NCI-H1417 (cell line): ENCODE data around the gene DMC1.
"Not testable (repeated sequence)": the region's sequence is repeated elsewhere in the genome, so short reads cannot be mapped to it uniquely, and the experiment has no call there.

ENCODE experiments used
- DNase-seq, 3 experiments: peaks; one replicate each; lab custom pipeline; 2025; lab: John Stamatoyannopoulos, UW

DMC1 gene

GRCh38 chr22:38501797-38502672 lies 67.9 kb downstream of the DMC1 start:
- no peak for DNase-seq

- no peak for DNase-seq
Observed at GRCh38 chr22:38497869-38498268, 72.1 kb downstream of the DMC1 start.

DNA sequence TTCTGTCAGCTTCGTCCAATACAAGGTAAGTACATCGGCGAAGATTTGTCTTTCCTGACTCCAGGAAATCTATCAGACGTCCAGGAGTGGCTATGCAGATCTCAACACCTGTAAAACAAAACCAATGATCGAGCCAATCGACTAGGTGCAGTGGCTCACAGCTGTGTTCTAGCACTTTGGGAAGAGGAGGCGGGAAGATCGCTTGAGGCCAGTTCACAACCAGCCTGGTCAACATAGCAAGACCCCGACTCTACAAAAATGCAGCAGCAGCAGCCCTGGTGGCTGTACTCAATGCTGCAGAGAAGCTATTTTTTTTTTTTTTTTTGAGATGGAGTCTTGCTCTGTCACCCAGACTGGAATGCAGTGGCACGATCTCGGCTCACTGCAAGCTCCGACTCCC lies 75.0 kb downstream of the DMC1 start:
- no peak for DNase-seq

DNA sequence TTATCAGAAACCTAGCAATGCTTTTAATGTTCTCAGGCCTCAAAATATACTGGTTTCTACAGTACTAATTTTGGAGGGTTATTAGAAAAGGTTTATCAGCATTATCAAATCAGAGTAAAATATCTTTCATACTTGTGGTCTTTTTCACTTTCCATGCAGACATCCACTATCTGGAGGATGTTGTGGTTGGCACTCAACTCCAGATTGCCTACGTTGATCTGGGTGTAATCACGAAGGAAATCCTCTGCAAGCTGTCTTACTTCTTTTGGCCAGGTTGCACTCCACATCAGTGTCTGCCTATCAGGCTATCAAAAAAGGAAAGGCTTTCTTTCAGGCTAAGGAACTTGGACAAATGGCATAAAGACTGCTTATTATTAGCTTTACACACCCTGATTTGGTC lies 75.5 kb downstream of the DMC1 start:
- DNase-seq = no peak

DNA sequence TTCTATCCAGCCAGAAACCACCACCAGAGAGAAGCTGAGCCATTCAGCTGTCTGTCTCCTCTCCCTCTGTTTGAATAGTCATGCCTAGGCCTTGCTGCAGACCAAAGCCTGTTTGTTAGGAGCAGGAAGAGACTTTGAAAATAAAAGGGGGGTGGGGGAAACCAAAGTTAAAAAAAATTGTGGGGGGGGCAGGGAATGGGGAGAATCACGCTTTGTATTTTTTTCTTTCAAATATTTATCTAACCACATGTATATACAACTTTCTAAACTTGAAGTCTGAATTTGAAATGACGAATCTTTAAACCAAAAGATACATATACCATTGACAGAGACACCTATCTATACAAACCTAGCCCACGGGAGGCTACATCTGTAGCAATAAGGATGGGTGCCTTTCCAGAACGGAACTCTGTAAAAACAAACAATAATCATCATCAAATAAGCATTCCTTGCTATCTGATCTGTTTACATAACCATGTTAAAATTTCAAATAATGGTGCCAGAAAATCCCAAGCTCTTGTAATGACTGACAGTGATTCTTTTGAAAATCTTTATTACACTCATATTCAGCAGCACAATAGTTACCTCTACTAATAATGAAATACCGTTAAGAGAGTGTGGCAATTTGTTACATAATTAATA lies 78.2 kb downstream of the DMC1 start:
- no peak for DNase-seq

GRCh38 chr22:38490915-38491314 lies 79.1 kb downstream of the DMC1 start:
- no peak for DNase-seq

- no peak for DNase-seq
Observed at GRCh38 chr22:38490475-38490874, 79.5 kb downstream of the DMC1 start.

DNA sequence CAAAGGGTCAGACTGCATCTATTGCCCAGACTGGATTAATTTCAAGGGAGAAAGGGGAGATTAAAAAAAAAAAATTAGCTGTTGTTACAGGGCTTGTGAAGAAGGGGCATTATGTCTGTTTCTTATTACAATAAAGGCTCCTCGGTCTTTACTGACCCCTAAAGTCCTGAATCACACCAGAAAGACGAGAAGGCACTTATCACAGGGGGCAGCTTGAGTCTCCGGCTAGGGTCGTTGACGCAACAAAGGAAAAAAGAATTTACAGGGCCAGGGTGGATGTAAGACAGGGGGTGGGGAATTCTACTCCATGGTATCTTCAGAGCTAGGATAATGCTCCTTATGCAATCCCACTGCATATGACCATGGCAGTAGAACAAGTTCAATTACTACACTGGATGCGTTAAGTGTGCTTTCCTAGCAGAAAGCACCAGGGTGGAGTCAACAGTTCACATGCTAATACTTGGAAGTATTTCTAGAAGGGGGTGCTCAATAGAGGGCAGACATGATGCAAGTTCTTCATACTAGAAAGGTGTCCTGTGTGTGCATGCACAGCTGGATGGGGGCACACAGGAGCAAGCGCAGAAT lies 80.3 kb downstream of the DMC1 start:
- DNase-seq = no peak

GRCh38 chr22:38489142-38489541 lies 80.8 kb downstream of the DMC1 start:
- DNase-seq = no peak

DNA sequence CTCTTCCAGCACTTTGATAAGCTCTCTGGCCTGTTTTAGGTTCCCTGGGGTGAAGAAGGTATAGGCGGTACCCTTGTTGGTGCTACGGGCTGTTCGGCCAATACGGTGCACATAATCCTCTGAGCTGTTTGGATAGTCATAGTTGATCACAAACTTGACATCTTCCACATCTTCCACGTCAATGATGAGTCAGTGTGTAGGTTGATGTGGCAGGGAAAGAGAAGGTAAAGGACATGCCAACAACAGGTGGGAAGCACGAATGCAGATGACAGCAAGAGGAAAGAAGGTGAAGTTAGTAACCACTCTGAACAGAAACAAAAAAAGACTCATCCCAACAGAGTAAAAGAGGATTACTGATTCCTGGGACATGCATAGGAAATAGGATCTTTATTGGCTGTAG lies 82.0 kb downstream of the DMC1 start:
- no peak for DNase-seq

DNA sequence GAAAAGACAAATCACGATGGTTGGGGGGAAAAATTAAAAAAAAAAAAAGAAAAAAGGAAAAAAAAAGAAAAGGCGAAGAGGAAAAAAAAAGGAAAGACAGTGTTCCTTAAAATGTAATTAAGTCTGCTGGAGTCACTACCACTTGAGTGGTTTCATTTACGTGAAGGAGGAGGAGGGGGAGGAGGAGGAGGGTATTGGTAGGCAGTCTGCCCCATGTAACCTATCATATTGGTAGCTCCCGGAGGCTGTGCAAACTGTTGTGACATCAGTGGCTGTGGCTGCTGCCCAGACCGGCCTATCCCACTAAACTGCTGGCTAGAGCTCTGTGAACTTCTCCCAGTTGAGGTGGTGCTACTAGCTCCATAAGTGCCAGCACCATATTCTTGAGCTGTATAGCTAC lies 84.2 kb downstream of the DMC1 start:
- no peak for DNase-seq

- DNase-seq = no peak
Observed at GRCh38 chr22:38484244-38484643, 85.7 kb downstream of the DMC1 start.

GRCh38 chr22:38482662-38483308 lies 87.2 kb downstream of the DMC1 start:
- no peak for DNase-seq

- no peak for DNase-seq
Observed at GRCh38 chr22:38481871-38482332, 88.1 kb downstream of the DMC1 start.

DNA sequence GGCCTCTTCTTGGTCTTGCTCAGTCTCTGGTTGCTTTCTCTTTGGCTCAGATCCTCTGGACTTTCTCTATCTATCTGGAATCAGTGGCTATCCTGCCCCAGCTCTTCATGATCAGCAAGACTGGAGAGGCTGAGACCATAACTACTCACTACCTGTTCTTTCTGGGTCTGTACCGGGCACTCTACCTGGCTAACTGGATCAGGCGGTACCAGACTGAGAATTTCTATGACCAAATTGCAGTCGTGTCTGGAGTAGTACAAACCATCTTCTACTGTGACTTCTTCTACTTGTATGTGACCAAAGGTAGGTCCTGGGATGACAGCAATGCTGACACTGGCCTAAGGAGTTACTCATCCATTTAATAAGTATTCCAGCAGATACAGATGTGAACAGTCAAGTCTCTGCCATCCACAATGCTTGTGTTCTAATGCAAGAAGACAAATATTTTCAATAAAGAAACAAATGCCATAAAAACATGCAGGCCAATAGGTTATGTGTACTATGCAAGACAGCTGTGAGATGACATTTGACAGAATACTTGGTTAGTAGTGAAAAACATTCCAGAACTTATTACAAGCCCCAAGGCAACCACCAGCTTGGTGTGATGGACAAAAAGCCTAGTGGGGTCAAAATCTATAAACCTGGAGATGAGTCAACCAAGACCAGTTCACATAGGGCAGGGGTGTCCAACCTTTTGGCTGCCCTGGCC lies 88.7 kb downstream of the DMC1 start:
- DNase-seq = no peak

DNA sequence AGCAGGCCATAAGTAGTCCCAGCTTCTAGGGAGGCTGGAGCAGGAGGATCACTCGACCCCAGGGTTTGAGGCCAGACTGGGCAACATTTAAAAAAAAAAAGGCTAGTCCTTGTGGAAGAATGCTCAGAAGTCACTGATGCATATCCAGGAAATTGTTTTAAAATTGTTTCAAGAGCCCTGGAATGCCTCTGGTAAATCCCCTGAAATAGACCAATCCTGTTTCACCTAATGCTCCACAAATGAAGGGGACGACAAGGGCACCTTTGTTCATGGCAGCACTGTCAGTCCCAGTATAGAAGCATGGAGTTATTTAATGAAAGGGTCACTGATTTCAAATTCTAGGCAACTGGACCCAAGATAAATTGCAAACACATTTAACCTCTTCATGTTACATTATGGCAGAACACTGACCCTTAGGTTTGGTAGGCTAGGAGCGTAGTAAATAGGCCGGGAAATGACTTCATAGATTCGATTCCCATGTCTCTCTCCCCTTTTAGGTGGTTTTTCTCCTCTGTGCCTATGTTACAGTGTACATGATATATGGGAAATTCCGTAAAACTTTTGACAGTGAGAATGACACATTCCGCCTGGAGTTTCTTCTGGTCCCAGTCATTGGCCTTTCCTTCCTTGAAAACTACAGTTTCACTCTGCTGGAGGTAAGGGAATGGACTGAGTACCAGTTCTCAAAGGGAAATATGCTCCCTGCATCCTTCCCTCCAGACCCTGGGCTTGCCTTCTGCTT lies 90.7 kb downstream of the DMC1 start:
- DNase-seq = no peak

DNA sequence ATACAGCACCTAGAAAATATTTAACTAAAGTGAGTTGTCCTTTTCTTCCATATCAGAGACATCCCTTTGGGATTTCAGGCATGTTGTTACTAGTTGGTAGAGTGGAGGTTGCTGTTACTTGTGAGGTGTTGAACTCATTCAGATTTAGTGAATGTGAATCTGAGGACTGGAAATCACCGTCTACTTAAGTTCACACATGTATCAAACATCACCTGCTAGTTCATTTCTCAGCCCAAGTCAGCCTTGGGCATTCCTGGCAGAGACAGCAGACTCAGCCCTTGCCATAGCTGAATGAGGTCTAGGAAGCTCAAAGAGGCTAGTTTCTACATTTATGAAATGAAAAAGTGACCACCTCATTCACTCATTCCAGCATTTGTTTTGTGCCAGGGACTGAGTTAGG lies 92.4 kb downstream of the DMC1 start:
- DNase-seq = no peak

DNA sequence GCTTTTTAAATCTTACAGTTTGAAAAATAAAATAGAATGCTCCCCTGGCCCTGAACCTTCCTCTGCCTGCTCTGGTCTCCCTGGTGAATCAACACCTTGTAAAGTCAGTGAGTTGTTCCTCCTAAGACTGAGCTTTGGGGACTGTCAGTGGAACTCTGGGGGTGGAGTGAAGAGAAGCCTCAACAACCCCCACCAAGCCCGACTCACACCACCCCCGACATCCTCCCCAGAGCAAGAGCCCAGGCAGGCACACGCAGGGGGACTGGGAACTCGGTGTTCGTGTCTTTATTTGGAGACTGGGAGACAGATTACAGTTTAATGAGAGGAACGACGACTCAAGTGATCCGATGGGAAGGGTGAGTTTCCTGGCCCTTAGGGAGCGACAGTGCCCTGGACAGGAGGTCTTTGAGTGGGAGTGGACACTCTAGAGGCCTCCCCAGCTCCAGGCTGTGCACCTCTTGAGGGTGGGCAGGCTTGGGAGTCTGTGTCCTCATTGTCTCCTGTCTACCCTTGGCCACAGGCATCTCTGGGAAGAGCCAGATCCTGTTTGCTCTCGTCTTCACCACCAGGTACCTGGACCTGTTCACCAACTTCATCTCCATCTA lies 95.9 kb downstream of the DMC1 start:
- DNase-seq = no peak

- no peak for DNase-seq
Observed at GRCh38 chr22:38471237-38471636, 98.7 kb downstream of the DMC1 start.

GRCh38 chr22:38470179-38470578 lies 99.8 kb downstream of the DMC1 start:
- not testable (repeated sequence) for DNase-seq

DNA sequence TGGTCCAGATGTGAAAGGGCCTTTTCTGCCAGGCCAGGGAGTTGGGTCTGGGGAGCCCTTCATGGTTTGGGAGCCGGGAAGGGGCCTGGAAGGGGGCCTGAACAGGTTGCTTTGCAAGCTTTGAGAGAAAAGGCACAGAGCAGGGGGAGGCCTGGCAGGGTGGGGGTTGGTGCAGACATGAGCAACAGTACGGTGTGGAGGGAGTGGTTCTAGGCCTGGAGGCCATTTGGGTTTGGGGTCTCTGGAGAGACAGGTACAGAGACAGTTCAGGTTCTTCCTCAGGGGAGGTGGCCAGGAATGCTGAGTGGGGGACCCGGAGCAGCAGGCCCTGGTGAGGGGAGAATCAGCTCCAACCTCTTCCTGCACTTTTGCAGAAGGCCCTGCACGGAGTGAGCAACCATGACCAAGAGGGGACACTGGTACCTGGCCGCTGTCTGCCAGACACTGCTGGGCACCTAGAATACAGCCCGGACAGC lies 100.6 kb downstream of the DMC1 start:
- DNase-seq = no peak
